Glutamatergic neuron (in vitro differentiated cells): ENCODE data around the gene SLC6A3. TPM values are rescaled to one million over a fixed set of nuclear protein-coding genes. Genes with fewer than 3 reads are reported as not detected.

Experiments
- DNase-seq: peaks from one replicate; pipeline ENCODE4 v3.0.0; 2022
- H3K27ac Mint-ChIP-seq: one replicate; pipeline ENCODE4 v1.8.0; 2020; ENCODE audit warnings: mild to moderate bottlenecking, mixed read lengths, inconsistent platforms; ENCODE audit not compliant: unreplicated experiment
- H3K27me3 Mint-ChIP-seq: one replicate; pipeline ENCODE4 v1.8.0; 2020; ENCODE audit warnings: mild to moderate bottlenecking, moderate library complexity, mixed read lengths, inconsistent platforms; ENCODE audit not compliant: unreplicated experiment
- H3K36me3 Mint-ChIP-seq: one replicate; pipeline ENCODE4 v1.8.0; 2020; ENCODE audit warnings: mild to moderate bottlenecking, mixed read lengths, inconsistent platforms; ENCODE audit not compliant: unreplicated experiment
- H3K4me1 Mint-ChIP-seq: one replicate; pipeline ENCODE4 v1.8.0; 2020; ENCODE audit warnings: mild to moderate bottlenecking, low read depth, mixed read lengths, inconsistent platforms; ENCODE audit not compliant: unreplicated experiment
- H3K4me3 Mint-ChIP-seq: one replicate; pipeline ENCODE4 v1.8.0; 2020; ENCODE audit warnings: mild to moderate bottlenecking, mixed read lengths, inconsistent platforms; ENCODE audit not compliant: unreplicated experiment
- H3K9me3 Mint-ChIP-seq: one replicate; pipeline ENCODE4 v1.8.0; 2020; ENCODE audit warnings: mild to moderate bottlenecking, moderate library complexity, mixed read lengths, inconsistent platforms; ENCODE audit not compliant: unreplicated experiment
- CTCF ChIP-seq: fragments of 200-600 bp; sonication (generic); IDR thresholded peaks from one replicate; pipeline ENCODE4 v1.5.0; 2021; ENCODE audit not compliant: partially characterized antibody, unreplicated experiment
- total RNA-seq: library from RNA; stranded (reverse); fragmentation: NEBNext Ultra II Directional; extraction: Animal tissue kit (Norgen Biotek cat#: 25700); gene quantifications from one replicate; pipeline ENCODE4 v1.2.1, GENCODE V29; 2021; ENCODE audit not compliant: unreplicated experiment

The SLC6A3 gene
- total RNA-seq, 1 donor from 2014 or later = 22.4 TPM

- Mint-ChIP-seq H3K4me1 (peaks cover 20% of the 10 kb centered on the region), H3K27me3 (peaks cover 23% of the 10 kb centered on the region), H3K9me3 (peaks cover 17% of the 10 kb centered on the region), H3K27ac (no peak overlapping the region), H3K36me3 (peaks cover 13% of the 10 kb centered on the region), H3K4me3 (no peak overlapping the region)
- no peak for DNase-seq
- TF ChIP-seq CTCF = no peak
Measured at GRCh38 chr5:1383886-1384401, 61.3 kb downstream of the SLC6A3 start.

- peaks cover 16% of the 10 kb centered on the region for H3K36me3 Mint-ChIP-seq
Measured at GRCh38 chr5:1383344-1383743, 61.9 kb downstream of the SLC6A3 start.

GRCh38 chr5:1382248-1382700 is 63.0 kb downstream of the SLC6A3 start:
- peaks cover 18% of the 10 kb centered on the region for H3K27me3 Mint-ChIP-seq
- H3K4me3 Mint-ChIP-seq = no peak overlapping the region
- peaks cover 15% of the 10 kb centered on the region for H3K4me1 Mint-ChIP-seq
- peaks cover 14% of the 10 kb centered on the region for H3K36me3 Mint-ChIP-seq
- no peak overlapping the region for H3K27ac Mint-ChIP-seq
- H3K9me3 Mint-ChIP-seq = peaks cover 21% of the 10 kb centered on the region
- DNase-seq = no peak
- TF ChIP-seq CTCF = no peak

More at GRCh38 chr5:1383344-1383743, 61.9 kb downstream of the SLC6A3 start:
- no peak for DNase-seq
- H3K27me3 Mint-ChIP-seq = peaks cover 23% of the 10 kb centered on the region
- H3K4me1 Mint-ChIP-seq = peaks cover 20% of the 10 kb centered on the region
- no peak overlapping the region for H3K4me3 Mint-ChIP-seq
- H3K9me3 Mint-ChIP-seq = peaks cover 20% of the 10 kb centered on the region
- TF ChIP-seq CTCF = no peak
- H3K27ac Mint-ChIP-seq = no peak overlapping the region

- no peak overlapping the region for H3K4me3 Mint-ChIP-seq
- H3K9me3 Mint-ChIP-seq = peaks cover 18% of the 10 kb centered on the region
- TF ChIP-seq CTCF = no peak
- peaks cover 8% of the 10 kb centered on the region for H3K4me1 Mint-ChIP-seq
- H3K27ac Mint-ChIP-seq = no peak overlapping the region
- DNase-seq = no peak
- peaks cover 14% of the 10 kb centered on the region for H3K36me3 Mint-ChIP-seq
- peaks cover 15% of the 10 kb centered on the region for H3K27me3 Mint-ChIP-seq
Measured at GRCh38 chr5:1381370-1382247, 63.6 kb downstream of the SLC6A3 start.

GRCh38 chr5:1380910-1381309 is 64.3 kb downstream of the SLC6A3 start:
- peaks cover 14% of the 10 kb centered on the region for H3K36me3 Mint-ChIP-seq
- no peak overlapping the region for H3K27ac Mint-ChIP-seq
- H3K9me3 Mint-ChIP-seq = peaks cover 18% of the 10 kb centered on the region
- peaks cover 8% of the 10 kb centered on the region for H3K4me1 Mint-ChIP-seq
- no peak for TF ChIP-seq CTCF
- no peak for DNase-seq
- no peak overlapping the region for H3K4me3 Mint-ChIP-seq
- H3K27me3 Mint-ChIP-seq = peaks cover 13% of the 10 kb centered on the region
